H4 (cell line): Measurements from ENCODE around the gene CD276. TPM values are rescaled to one million over a fixed set of nuclear protein-coding genes. Genes with fewer than 3 reads are reported as not detected.

ENCODE experiments used
- total RNA-seq: library from RNA; depleted of rRNA; stranded (reverse); fragments of >200 nt; shearing (Covaris generic); gene quantifications from 2 replicates; pipeline ENCODE4 v1.2.3, GENCODE V29; 2014; rRNA removed

The CD276 gene
- total RNA-seq, 1 experiment from 2014 or later = 62.2 TPM

Other genes starting within 250 kb of the CD276 start
- not detected in 2 replicates for gene REC114, start 241.2 kb upstream of the CD276 start, total RNA-seq
- 178 and 199 TPM in 2 replicates for gene NPTN, start 51.0 kb upstream of the CD276 start, total RNA-seq
- 0.35 and 0.72 TPM in 2 replicates for gene INSYN1, start 69.0 kb downstream of the CD276 start, total RNA-seq
- not detected in 2 replicates for gene TBC1D21, start 189.2 kb downstream of the CD276 start, total RNA-seq
- 53.2 and 104 TPM in 2 replicates for gene LOXL1, start 242.1 kb downstream of the CD276 start, total RNA-seq